H1 (cell line): Measurements from ENCODE around the gene GALNT17. TPM values are rescaled to one million over a fixed set of nuclear protein-coding genes. Genes with fewer than 3 reads are reported as not detected.

ENCODE experiments used
- CTCF ChIA-PET: fragments of 300-600 bp; sonication (Branson Sonifier 250); formaldehyde crosslinking; loops from one replicate; lab custom pipeline; 2021; ENCODE audit not compliant: partially characterized antibody; lab: Charles Lee
- POLR2A ChIA-PET: fragments of 300-600 bp; sonication (Branson Sonifier 250); formaldehyde crosslinking; loops from one replicate; lab custom pipeline; 2021; ENCODE audit warnings: inconsistent platforms; ENCODE audit not compliant: partially characterized antibody; lab: Charles Lee
- DNase-seq, 2 experiments: peaks; one replicate each; pipeline versions ENCODE4 v3.0.0 to v3.0.0-alpha.2; 2010 to 2022; ENCODE audit warnings: low spot score in 2 of 2, low read depth in 1 of 2, mixed read lengths in 1 of 2
- FAIRE-seq: peaks from 2 replicates; lab custom pipeline; 2011; peaks lifted over from hg19 to GRCh38; lab: Jason Lieb, UNC
- H2AFZ ChIP-seq: 2 replicates; pipeline ENCODE4 v1.8.1; 2012; ENCODE audit warnings: low read length, inconsistent platforms
- H2AK5ac ChIP-seq: 2 replicates; pipeline ENCODE4 v1.6.1; 2013; ENCODE audit warnings: low read depth, low read length
- H2BK120ac ChIP-seq: replicated peaks from 2 replicates; pipeline ENCODE3; 2013; ENCODE audit warnings: low read depth, low read length, inconsistent platforms
- H2BK12ac ChIP-seq: 2 replicates; pipeline ENCODE4 v1.6.1; 2013; ENCODE audit warnings: low read depth, low read length
- H2BK15ac ChIP-seq: 2 replicates; pipeline ENCODE4 v1.6.1; 2013; ENCODE audit warnings: low read length
- H2BK20ac ChIP-seq: 2 replicates; pipeline ENCODE4 v1.6.1; 2013; ENCODE audit warnings: low read length
- H2BK5ac ChIP-seq: 2 replicates; pipeline ENCODE4 v1.6.1; 2013; ENCODE audit warnings: low read depth, low read length
- H3K14ac ChIP-seq: 2 replicates; pipeline ENCODE4 v1.6.1; 2013; ENCODE audit warnings: inconsistent platforms; ENCODE audit not compliant: insufficient read length
- H3K18ac ChIP-seq: 2 replicates; pipeline ENCODE4 v1.6.1; 2013; ENCODE audit warnings: low read length; ENCODE audit errors: extremely low read depth
- H3K23ac ChIP-seq: 2 replicates; pipeline ENCODE4 v1.6.1; 2013; ENCODE audit warnings: inconsistent platforms; ENCODE audit not compliant: insufficient read length
- H3K23me2 ChIP-seq: 2 replicates; pipeline ENCODE4 v1.6.1; 2013; ENCODE audit warnings: low read depth, low read length
- H3K27ac ChIP-seq: 2 replicates; pipeline ENCODE4 v1.6.1; 2011; ENCODE audit warnings: low read depth, low read length, inconsistent platforms
- H3K27me3 ChIP-seq, 4 experiments: replicated peaks in 1 of 4; 1 replicate in 1 of 4; 2 replicates in 3 of 4; pipeline versions ENCODE4 v1.6.1 to v1.8.1; 2011 to 2013; ENCODE audit warnings: low read length in 3 of 4, mild to moderate bottlenecking in 3 of 4, inconsistent platforms in 2 of 4, mixed read lengths in 2 of 4, moderate library complexity in 1 of 4; ENCODE audit not compliant: control insufficient read depth in 3 of 4, insufficient read depth in 3 of 4; ENCODE audit errors: extremely low read depth in 1 of 4
- H3K36me3 ChIP-seq, 4 experiments: 2 replicates each; pipeline versions ENCODE4 v1.6.1 to v1.8.1; 2011 to 2013; ENCODE audit warnings: mild to moderate bottlenecking in 4 of 4, low read length in 3 of 4, moderate library complexity in 2 of 4, control low read depth in 1 of 4, inconsistent platforms in 1 of 4; ENCODE audit not compliant: insufficient read depth in 4 of 4, control insufficient read depth in 2 of 4
- H3K4ac ChIP-seq: replicated peaks from 2 replicates; pipeline ENCODE3; 2013; ENCODE audit warnings: low read length, low read depth, mixed read lengths, inconsistent platforms; ENCODE audit not compliant: insufficient read length
- H3K4me1 ChIP-seq, 4 experiments: replicated peaks in 1 of 4; 1 replicate in 1 of 4; 2 replicates in 3 of 4; pipeline versions ENCODE4 v1.6.1 to v1.8.1; 2011 to 2013; ENCODE audit warnings: low read length in 3 of 4, inconsistent platforms in 2 of 4, mixed read lengths in 1 of 4; ENCODE audit not compliant: insufficient read depth in 4 of 4, control insufficient read depth in 3 of 4
- H3K4me2 ChIP-seq, 2 experiments: 2 replicates each; pipeline versions ENCODE4 v1.6.1 to v1.8.1; 2011 to 2013; ENCODE audit warnings: low read depth in 2 of 2, low read length in 2 of 2, control low read depth in 1 of 2, inconsistent platforms in 1 of 2, mild to moderate bottlenecking in 1 of 2; ENCODE audit not compliant: insufficient read depth in 1 of 2
- H3K4me3 ChIP-seq, 4 experiments: fragments of 200-600, 300-600 bp in 1 of 4; sonication (generic), shearing (Covaris generic), sonication (Bioruptor Twin) in 1 of 4; 2 replicates each; pipeline versions ENCODE4 v1.5.1 to v1.8.1; 2011 to 2016; ENCODE audit warnings: low read length in 4 of 4, low read depth in 3 of 4, control low read depth in 2 of 4, inconsistent platforms in 2 of 4, mild to moderate bottlenecking in 2 of 4, mixed read lengths in 1 of 4, moderate library complexity in 1 of 4; ENCODE audit not compliant: insufficient read depth in 2 of 4; ENCODE audit errors: extremely low read depth in 1 of 4
- H3K56ac ChIP-seq: replicated peaks from 2 replicates; pipeline ENCODE3; 2013; ENCODE audit warnings: low read depth, mild to moderate bottlenecking, mixed read lengths, low read length, inconsistent platforms; ENCODE audit not compliant: insufficient read length
- H3K79me1 ChIP-seq: 2 replicates; pipeline ENCODE4 v1.6.1; 2013; ENCODE audit warnings: low read depth, low read length, control low read depth
- H3K79me2 ChIP-seq, 2 experiments: 2 replicates each; pipeline versions ENCODE4 v1.6.1 to v1.8.1; 2012 to 2013; ENCODE audit warnings: low read length in 2 of 2, mild to moderate bottlenecking in 2 of 2, inconsistent platforms in 1 of 2; ENCODE audit not compliant: insufficient read depth in 2 of 2, control insufficient read depth in 1 of 2
- H3K9ac ChIP-seq, 4 experiments: replicated peaks in 1 of 4; 1 replicate in 1 of 4; 2 replicates in 3 of 4; pipeline versions ENCODE4 v1.6.1 to v1.8.1; 2011 to 2013; ENCODE audit warnings: low read depth in 3 of 4, low read length in 3 of 4, control low read depth in 2 of 4, mild to moderate bottlenecking in 2 of 4, moderate library complexity in 2 of 4, inconsistent platforms in 1 of 4; ENCODE audit errors: extremely low read depth in 1 of 4
- H3K9me3 ChIP-seq, 2 experiments: 2 replicates each; pipeline versions ENCODE4 v1.6.1 to v1.8.1; 2012 to 2013; ENCODE audit warnings: mild to moderate bottlenecking in 2 of 2, moderate library complexity in 2 of 2, control low read depth in 1 of 2, inconsistent platforms in 1 of 2, low read depth in 1 of 2, low read length in 1 of 2, mixed read lengths in 1 of 2; ENCODE audit not compliant: insufficient read depth in 2 of 2
- H4K20me1 ChIP-seq, 2 experiments: replicated peaks in 1 of 2; 2 replicates each; pipeline versions ENCODE3 to v1.8.1; 2011 to 2013; ENCODE audit warnings: inconsistent platforms in 2 of 2, low read length in 2 of 2, mild to moderate bottlenecking in 1 of 2; ENCODE audit not compliant: insufficient read depth in 2 of 2, control insufficient read depth in 1 of 2
- H4K5ac ChIP-seq: 2 replicates; pipeline ENCODE4 v1.6.1; 2013; ENCODE audit warnings: low read length, low read depth, mixed read lengths, inconsistent platforms; ENCODE audit not compliant: insufficient read length
- H4K8ac ChIP-seq: 2 replicates; pipeline ENCODE4 v1.8.0; 2013; ENCODE audit warnings: mild to moderate bottlenecking, moderate library complexity, low read length, inconsistent platforms; ENCODE audit not compliant: insufficient read depth; ENCODE audit errors: extremely low read depth
- H4K91ac ChIP-seq: replicated peaks from 2 replicates; pipeline ENCODE3; 2013; ENCODE audit warnings: low read length, mixed read lengths, inconsistent platforms; ENCODE audit not compliant: insufficient read length
- ASH2L ChIP-seq: fragments of 200-600, 300-600 bp; sonication (generic); IDR thresholded peaks from one replicate; pipeline ENCODE4 v1.7.1; 2017; ENCODE audit warnings: low read length
- CEBPB ChIP-seq: IDR thresholded peaks from 2 replicates; pipeline ENCODE4 v1.6.1; 2012; ENCODE audit warnings: low read depth, low read length
- CREB1 ChIP-seq: IDR thresholded peaks from 2 replicates; pipeline ENCODE4 v1.6.1; 2012; ENCODE audit warnings: inconsistent platforms
- CTBP2 ChIP-seq: IDR thresholded peaks from 2 replicates; pipeline ENCODE4 v1.7.0; 2011; ENCODE audit warnings: borderline replicate concordance, mild to moderate bottlenecking, moderate library complexity, mixed read lengths, low read length; ENCODE audit not compliant: insufficient read depth, insufficient read length
- GABPA ChIP-seq: IDR thresholded peaks from 2 replicates; pipeline ENCODE4 v1.6.1; 2011; ENCODE audit warnings: mild to moderate bottlenecking, low read length, moderate library complexity, borderline replicate concordance; ENCODE audit not compliant: insufficient read depth
- KDM4A ChIP-seq: IDR thresholded peaks from one replicate; pipeline ENCODE4 v1.7.1; 2012; ENCODE audit warnings: low read depth, mild to moderate bottlenecking, moderate library complexity, low read length, inconsistent platforms; ENCODE audit not compliant: severe bottlenecking
- NANOG ChIP-seq: IDR thresholded peaks from 2 replicates; pipeline ENCODE4 v1.6.1; 2011; ENCODE audit warnings: low read length, low read depth, mild to moderate bottlenecking, inconsistent platforms; ENCODE audit not compliant: insufficient read depth, poor library complexity, severe bottlenecking
- POLR2A ChIP-seq, 2 experiments: IDR thresholded peaks; 1 replicate in 1 of 2; 2 replicates in 1 of 2; pipeline ENCODE4 v1.6.1; 2011; ENCODE audit warnings: low read depth in 2 of 2, low read length in 2 of 2, mild to moderate bottlenecking in 2 of 2; ENCODE audit errors: control extremely low read depth in 1 of 2
- POU5F1 ChIP-seq: IDR thresholded peaks from 2 replicates; pipeline ENCODE4 v1.6.1; 2011; ENCODE audit warnings: low read depth, mild to moderate bottlenecking, low read length, moderate library complexity
- RXRA ChIP-seq: IDR thresholded peaks from 2 replicates; pipeline ENCODE4 v1.6.1; 2011; ENCODE audit warnings: low read depth, mild to moderate bottlenecking, low read length, moderate library complexity; ENCODE audit not compliant: insufficient read depth
- SIN3A ChIP-seq, 2 experiments: IDR thresholded peaks in 1 of 2; conservative IDR thresholded peaks in 1 of 2; 2 replicates each; pipeline ENCODE4 v1.6.1; 2011 to 2012; ENCODE audit warnings: low read length in 2 of 2, improper control_type of control experiment in 1 of 2, low read depth in 1 of 2, mild to moderate bottlenecking in 1 of 2
- SP2 ChIP-seq: IDR thresholded peaks from 2 replicates; pipeline ENCODE4 v1.6.1; 2012; ENCODE audit warnings: mild to moderate bottlenecking, low read length, inconsistent platforms
- SP4 ChIP-seq: IDR thresholded peaks from 2 replicates; pipeline ENCODE4 v1.6.1; 2012; ENCODE audit warnings: low read length, inconsistent platforms
- SRF ChIP-seq: IDR thresholded peaks from 2 replicates; pipeline ENCODE4 v1.6.1; 2011; ENCODE audit warnings: mild to moderate bottlenecking, low read depth, low read length, moderate library complexity
- TCF12 ChIP-seq: IDR thresholded peaks from 2 replicates; pipeline ENCODE4 v1.6.1; 2011; ENCODE audit warnings: low read depth, mild to moderate bottlenecking, low read length
- WGBS, 2 experiments: shearing (Covaris generic) in 1 of 2; methylation state at CpG; one replicate each; pipeline versions ENCODE4 v1.1.6 to v1.1.7; 2013 to 2015; ENCODE audit warnings: low lambda C conversion rate in 2 of 2, mixed read lengths in 2 of 2, inconsistent platforms in 1 of 2, low coverage in 1 of 2, missing lambda C conversion rate in 1 of 2; ENCODE audit not compliant: insufficient replicate concordance in 2 of 2, insufficient coverage in 1 of 2, insufficient read length in 1 of 2; ENCODE audit errors: extremely low coverage in 1 of 2, missing lambda C conversion rate in 1 of 2; 5-methylcytosine and 5-hydroxymethylcytosine counted together
- polyA plus RNA-seq, 7 experiments: library from polyadenylated mRNA; depleted of rRNA in 3 of 7; stranded (reverse) in 5 of 7; unstranded in 2 of 7; fragments of >200 nt in 5 of 7; fragments of 200-250 nt in 2 of 7; gene quantifications; 1 replicate in 5 of 7; 2 replicates in 1 of 7; 4 replicates in 1 of 7; pipeline versions ENCODE4 v1.2.1 to v1.2.3, GENCODE V29; 2011 to 2013; ENCODE audit warnings: missing spikeins in 2 of 7, mixed read lengths in 2 of 7
- total RNA-seq: library from RNA; stranded (reverse); fragmentation: NEBNext Ultra II Directional; extraction: Animal tissue kit (Norgen Biotek cat#: 25700); gene quantifications from 2 replicates; pipeline ENCODE4 v1.2.1, GENCODE V29; 2021

GALNT17 gene
- total and polyA plus RNA-seq, 2 of the 8 experiments (the other 6 are each of a cell fraction or from before 2014, with no cell fraction given), result 37.7 to 47.0 TPM

- H2BK120ac ChIP-seq, result no peak overlapping the region
- H2BK5ac ChIP-seq, result no peak overlapping the region
- peaks cover 0 to 90% of the 10 kb centered on the region in 2 experiments; a peak in 2 of 4 replicates for H3K79me2 ChIP-seq
- no peak overlapping the region; a peak in 1 of 4 replicates for H3K4me2 ChIP-seq
- no peak for FAIRE-seq
- H3K56ac ChIP-seq, result no peak overlapping the region
- no peak overlapping the region for H4K8ac ChIP-seq
- no peak overlapping the region for H3K14ac ChIP-seq
- no peak overlapping the region for H3K27ac ChIP-seq
- CTCF ChIA-PET, result no interaction called here
- H4K5ac ChIP-seq, result no peak overlapping the region
- H3K4ac ChIP-seq, result no peak overlapping the region
- H3K27me3 ChIP-seq, result no peaks in the 10 kb centered on the region
- H3K9ac ChIP-seq, result peak overlapping the region in 1 of 4 experiments; percentile 32; a peak in 1 of 7 replicates
- no peak overlapping the region for H3K23ac ChIP-seq
- no peak for DNase-seq
- POLR2A ChIA-PET, result interaction anchor here (0.9 kb wide), 1 partner anchor 48 kb away, joined by 3 read pairs; no protein-coding TSS in a partner anchor
- no peaks in the 10 kb centered on the region for H3K9me3 ChIP-seq
- no peak overlapping the region for H2BK12ac ChIP-seq
- H3K23me2 ChIP-seq, result peaks cover 2% of the 10 kb centered on the region; the same call in 1 of the 2 replicates
- H3K18ac ChIP-seq, result no peak overlapping the region
- H3K4me3 ChIP-seq, result no peak overlapping the region
- H3K4me1 ChIP-seq, result peaks cover 0 to 13% (median 8%) of the 10 kb centered on the region in 4 experiments; a peak in 6 of 7 replicates
- no peaks in the 10 kb centered on the region for H3K36me3 ChIP-seq
- no peak overlapping the region for H2AFZ ChIP-seq
- peaks cover 0 to 2% of the 10 kb centered on the region in 2 experiments for H4K20me1 ChIP-seq
- no peak overlapping the region for H4K91ac ChIP-seq
- H3K79me1 ChIP-seq, result peaks cover 12% of the 10 kb centered on the region; the same call in 1 of the 2 replicates
- H2AK5ac ChIP-seq, result no peak overlapping the region
- no peak overlapping the region for H2BK20ac ChIP-seq
- 90% methylated on average over 9 of the region's 9 CpGs; no CpG with 5 or more reads in 1 of the 2 experiments for WGBS, 2 experiments
- 0 out of 2 replicates have a peak overlapping the region, but pooled peaks have one; percentile 14 for H2BK15ac ChIP-seq
- TF ChIP-seq TCF12 (no peak), SRF (no peak), SP2 (no peak), KDM4A (no peak), SIN3A (conservative IDR thresholded peaks at IDR 0.05 in 1 of 2, IDR thresholded peaks at IDR 0.05 in 1 of 2; ENCODE audit: low read depth in 1 of 2, low read length in 2 of 2) (no peak), POU5F1 (no peak), RXRA (no peak), SP4 (no peak), GABPA (no peak), NANOG (no peak), CEBPB (no peak), CTBP2 (no peak), ASH2L (no peak), CREB1 (no peak), POLR2A (IDR thresholded peaks at IDR 0.05; ENCODE audit: control extremely low read depth in 1 of 2, low read depth in 2 of 2, low read length in 2 of 2) (no peak)
These were observed 155.0 kb downstream of the GALNT17 start for GRCh38 chr7:71286924-71287323.
